SK-N-SH (cell line): Measurements from ENCODE around the gene QSOX2. TPM values are rescaled to one million over a fixed set of nuclear protein-coding genes. Genes with fewer than 3 reads are reported as not detected.

ENCODE experiments used
- CTCF ChIA-PET: fragments of 300-600, 350-600 bp; formaldehyde crosslinking; extraction: SDS; loops from one replicate; lab custom pipeline; 2021; lab: Yijun Ruan, JAX
- POLR2A ChIA-PET: fragments of 350-600 bp; sonication (Branson Sonifier 250); formaldehyde crosslinking; extraction: SDS; loops from one replicate; lab custom pipeline; 2020; ENCODE audit warnings: antibody characterized with exemption, inconsistent platforms; lab: Yijun Ruan, JAX
- DNase-seq: peaks from one replicate; pipeline ENCODE4 v3.0.0; 2012
- H2AFZ ChIP-seq: fragments of 200-600 bp; sonication (generic); 2 replicates; pipeline ENCODE4 v1.8.1; 2016; ENCODE audit warnings: antibody characterized with exemption, mild to moderate bottlenecking, low read depth
- H3F3A ChIP-seq: fragments of 200-600 bp; sonication (generic); replicated peaks from 2 replicates; pipeline ENCODE3; 2016; ENCODE audit warnings: antibody characterized with exemption, mild to moderate bottlenecking; ENCODE audit not compliant: insufficient read depth
- H3K27ac ChIP-seq, 2 experiments: fragments of 200-500 bp in 1 of 2; fragments of 200-600 bp in 1 of 2; sonication (Bioruptor generic) in 1 of 2; sonication (generic), shearing (Covaris generic) in 1 of 2; 2 replicates each; pipeline versions ENCODE4 v1.5.1 to v1.6.1; 2014 to 2016; ENCODE audit warnings: low read depth in 2 of 2, inconsistent platforms in 1 of 2, low read length in 1 of 2, mild to moderate bottlenecking in 1 of 2, mixed read lengths in 1 of 2
- H3K27me3 ChIP-seq: fragments of 200-600 bp; sonication (generic), shearing (Covaris generic); 2 replicates; pipeline ENCODE4 v1.6.1; 2016; ENCODE audit warnings: mixed run types; ENCODE audit not compliant: insufficient read depth
- H3K36me3 ChIP-seq, 2 experiments: fragments of 200-500 bp in 1 of 2; fragments of 200-600 bp in 1 of 2; sonication (Bioruptor generic) in 1 of 2; sonication (generic) in 1 of 2; replicated peaks in 1 of 2; 2 replicates each; pipeline versions ENCODE3 to v1.5.1; 2014 to 2016; ENCODE audit warnings: low read length in 1 of 2, mild to moderate bottlenecking in 1 of 2; ENCODE audit not compliant: insufficient read depth in 2 of 2, control insufficient read depth in 1 of 2
- H3K4me1 ChIP-seq, 2 experiments: fragments of 200-500 bp in 1 of 2; fragments of 200-600 bp in 1 of 2; sonication (Bioruptor generic) in 1 of 2; sonication (generic), shearing (Covaris generic) in 1 of 2; 2 replicates each; pipeline versions ENCODE4 v1.5.1 to v1.6.1; 2014 to 2016; ENCODE audit warnings: low read depth in 1 of 2, low read length in 1 of 2, mixed run types in 1 of 2; ENCODE audit not compliant: insufficient read depth in 2 of 2, control insufficient read depth in 1 of 2
- H3K4me2 ChIP-seq: fragments of 200-600 bp; sonication (generic), shearing (Covaris generic); 2 replicates; pipeline ENCODE4 v1.6.1; 2017; ENCODE audit warnings: mixed run types
- H3K4me3 ChIP-seq, 2 experiments: fragments of 200-500 bp in 1 of 2; fragments of 200-600 bp in 1 of 2; sonication (Bioruptor generic) in 1 of 2; sonication (generic), shearing (Covaris generic) in 1 of 2; 2 replicates each; pipeline versions ENCODE4 v1.5.1 to v1.8.1; 2014 to 2016; ENCODE audit warnings: low read depth in 2 of 2, inconsistent platforms in 1 of 2, low read length in 1 of 2, mild to moderate bottlenecking in 1 of 2, mixed read lengths in 1 of 2, moderate library complexity in 1 of 2
- H3K79me2 ChIP-seq: fragments of 200-600 bp; sonication (generic); 2 replicates; pipeline ENCODE4 v1.8.1; 2017; ENCODE audit warnings: mild to moderate bottlenecking; ENCODE audit not compliant: insufficient read depth
- H3K9ac ChIP-seq: fragments of 200-600 bp; sonication (generic); 2 replicates; pipeline ENCODE4 v1.6.1; 2017; ENCODE audit warnings: mixed run types
- H3K9me2 ChIP-seq: fragments of 200-600 bp; sonication (generic); 2 replicates; pipeline ENCODE4 v1.6.1; 2017; ENCODE audit warnings: mixed run types
- H3K9me3 ChIP-seq: fragments of 200-600 bp; sonication (generic); 2 replicates; pipeline ENCODE4 v1.6.1; 2017; ENCODE audit warnings: mixed run types, mild to moderate bottlenecking, moderate library complexity
- H4K20me1 ChIP-seq: fragments of 200-600 bp; sonication (generic); 2 replicates; pipeline ENCODE4 v1.6.1; 2017; ENCODE audit warnings: mild to moderate bottlenecking, mixed run types; ENCODE audit not compliant: insufficient read depth
- CHD2 ChIP-seq: fragments of 150-350 bp; IDR thresholded peaks from 2 replicates; pipeline ENCODE4 v1.6.1; 2018; ENCODE audit warnings: low read length; ENCODE audit not compliant: partially characterized antibody
- EP300 ChIP-seq, 2 experiments: IDR thresholded peaks; 2 replicates each; pipeline versions ENCODE4 v1.4.0 to v1.6.1; 2012; ENCODE audit warnings: borderline replicate concordance in 1 of 2, low read depth in 1 of 2, low read length in 1 of 2
- FOXJ3 ChIP-seq: sonication (generic); formaldehyde crosslinking; IDR thresholded peaks from 2 replicates; pipeline ENCODE4 v1.5.1; 2020; ENCODE audit warnings: mild to moderate bottlenecking, missing genetic modification reagents
- MAX ChIP-seq: IDR thresholded peaks from 2 replicates; pipeline ENCODE4 v1.4.0; 2012; ENCODE audit warnings: low read depth
- NFIC ChIP-seq: IDR thresholded peaks from 2 replicates; pipeline ENCODE4 v1.4.0; 2012; ENCODE audit warnings: borderline replicate concordance
- PBX3 ChIP-seq: IDR thresholded peaks from 2 replicates; pipeline ENCODE4; 2012
- REST ChIP-seq: IDR thresholded peaks from 2 replicates; pipeline ENCODE4 v1.6.1; 2012; ENCODE audit warnings: mild to moderate bottlenecking, low read depth, low read length, moderate library complexity
- SIN3A ChIP-seq: IDR thresholded peaks from 2 replicates; pipeline ENCODE4 v1.6.1; 2012; ENCODE audit warnings: low read depth, mild to moderate bottlenecking, low read length, moderate library complexity, borderline replicate concordance
- TEAD4 ChIP-seq: IDR thresholded peaks from 2 replicates; pipeline ENCODE4 v1.4.0; 2012; ENCODE audit warnings: mild to moderate bottlenecking, borderline replicate concordance; ENCODE audit not compliant: insufficient read depth
- USF1 ChIP-seq: IDR thresholded peaks from 2 replicates; pipeline ENCODE4 v1.4.0; 2012; ENCODE audit warnings: low read depth, borderline replicate concordance
- USF2 ChIP-seq: fragments of 150-350 bp; IDR thresholded peaks from 2 replicates; pipeline ENCODE4 v1.6.1; 2017; ENCODE audit warnings: antibody characterized with exemption, low read length, low read depth, borderline replicate concordance
- YY1 ChIP-seq: IDR thresholded peaks from 2 replicates; pipeline ENCODE4 v1.4.0; 2012; ENCODE audit warnings: low read depth, mild to moderate bottlenecking
- ZBTB33 ChIP-seq: IDR thresholded peaks from 2 replicates; pipeline ENCODE4 v1.4.0; 2012; ENCODE audit warnings: low read depth, borderline replicate concordance
- WGBS: methylation state at CpG from one replicate; pipeline ENCODE4 v1.1.6; 2017; ENCODE audit warnings: low lambda C conversion rate; 5-methylcytosine and 5-hydroxymethylcytosine counted together
- polyA plus RNA-seq, 3 experiments: library from polyadenylated mRNA; depleted of rRNA; stranded (reverse); fragments of >200 nt; gene quantifications; 2 replicates each; pipeline ENCODE4 v1.2.3, GENCODE V29; 2012

The QSOX2 gene
- polyA plus RNA-seq, 1 of the 3 experiments (the other 2 are of a cell fraction): 26.6 TPM

- CTCF ChIA-PET: interaction anchor here (0.6 to 4.8 kb wide), 9 partner anchors 12 to 203 kb away, joined by 3 to 59 read pairs (median 3); no protein-coding TSS in a partner anchor
- 72% methylated on average over 20 of the region's 39 CpGs for WGBS
Measured at GRCh38 chr9:136281421-136282271, 36.0 kb upstream of the QSOX2 start.

GRCh38 chr9:136280535-136281315, 35.1 kb upstream of the QSOX2 start:
- no peak overlapping the region for H3K4me3 ChIP-seq
- H3K9me3 ChIP-seq: no peaks in the 10 kb centered on the region
- H3K4me1 ChIP-seq: peaks cover 0 to 4% of the 10 kb centered on the region in 2 experiments; a peak in 1 of 4 replicates
- ChIA-PET CTCF (interaction anchor here (1.1 to 4.8 kb wide), 3 partner anchors 111 to 158 kb away, joined by 3 to 59 read pairs (median 3); no protein-coding TSS in a partner anchor), POLR2A (no interaction called here)
- H3K9ac ChIP-seq: no peak overlapping the region
- H3K36me3 ChIP-seq: no peaks in the 10 kb centered on the region
- H3K27ac ChIP-seq: no peak overlapping the region
- DNase-seq: no peak
- H2AFZ ChIP-seq: no peak overlapping the region
- 72% methylated on average over 11 of the region's 16 CpGs for WGBS
- H3K79me2 ChIP-seq: no peaks in the 10 kb centered on the region
- no peaks in the 10 kb centered on the region for H3F3A ChIP-seq
- H3K27me3 ChIP-seq: peaks cover 33% of the 10 kb centered on the region
- no peaks in the 10 kb centered on the region for H4K20me1 ChIP-seq
- no peak overlapping the region for H3K4me2 ChIP-seq
- no peaks in the 10 kb centered on the region for H3K9me2 ChIP-seq
- TF ChIP-seq SIN3A: no peak
- no peak for TF ChIP-seq REST
- TF ChIP-seq TEAD4: no peak
- no peak for TF ChIP-seq ZBTB33
- TF ChIP-seq YY1: no peak
- TF ChIP-seq USF1: no peak
- TF ChIP-seq USF2: no peak
- no peak for TF ChIP-seq NFIC

More at GRCh38 chr9:136281421-136282271, 36.0 kb upstream of the QSOX2 start:
- no peak for DNase-seq
- Histone ChIP-seq H3K27me3 (peaks cover 35% of the 10 kb centered on the region), H3K9me2 (no peaks in the 10 kb centered on the region), H3K9me3 (no peaks in the 10 kb centered on the region), H3K4me1 (peaks cover 0 to 4% of the 10 kb centered on the region in 2 experiments; a peak in 1 of 4 replicates), H3K4me3 (no peak overlapping the region), H2AFZ (no peak overlapping the region), H4K20me1 (no peaks in the 10 kb centered on the region), H3K79me2 (no peaks in the 10 kb centered on the region), H3K9ac (no peak overlapping the region), H3K36me3 (no peaks in the 10 kb centered on the region), H3K4me2 (no peak overlapping the region), H3F3A (no peaks in the 10 kb centered on the region), H3K27ac (no peak overlapping the region)
- POLR2A ChIA-PET: no interaction called here
- no peak for TF ChIP-seq MAX
- no peak for TF ChIP-seq EP300 (IDR thresholded peaks at IDR 0.05; ENCODE audit: borderline replicate concordance in 1 of 2, low read depth in 1 of 2, low read length in 1 of 2)
- TF ChIP-seq FOXJ3: no peak
- no peak for TF ChIP-seq PBX3
- TF ChIP-seq NFIC: no peak
- no peak for TF ChIP-seq CHD2
